Mesothelial cell of epicardium (in vitro differentiated cells): ENCODE results near the gene PATJ. TPM values are rescaled to one million over a fixed set of nuclear protein-coding genes. Genes with fewer than 3 reads are reported as not detected.
A peak's percentile ranks its signal among the peaks of the same experiment; 100 is the strongest.
"Not testable (repeated sequence)": the region's sequence is repeated elsewhere in the genome, so short reads cannot be mapped to it uniquely, and the experiment has no call there.

Experiments
- DNase-seq, 2 experiments: peaks; one replicate each; pipeline ENCODE4 v3.0.0; 2021; ENCODE audit warnings: low spot score in 2 of 2; ENCODE audit not compliant: unreplicated experiment in 2 of 2
- H3K27ac Mint-ChIP-seq: 2 replicates; pipeline ENCODE4 v1.8.0; 2021; ENCODE audit warnings: mixed read lengths
- H3K27me3 Mint-ChIP-seq: 2 replicates; pipeline ENCODE4 v1.8.0; 2021; ENCODE audit warnings: low read depth, mixed read lengths
- H3K36me3 Mint-ChIP-seq: 2 replicates; pipeline ENCODE4 v1.8.0; 2021; ENCODE audit warnings: mixed read lengths
- H3K4me1 Mint-ChIP-seq: 2 replicates; pipeline ENCODE4 v1.8.0; 2021; ENCODE audit warnings: mixed read lengths
- H3K4me3 Mint-ChIP-seq: 2 replicates; pipeline ENCODE4 v1.8.0; 2021; ENCODE audit warnings: mild to moderate bottlenecking, moderate library complexity, mixed read lengths
- H3K9me3 Mint-ChIP-seq: 2 replicates; pipeline ENCODE4 v1.8.0; 2021; ENCODE audit warnings: mixed read lengths
- total RNA-seq: library from RNA; stranded (reverse); gene quantifications from 3 replicates; pipeline ENCODE4 v1.2.1, GENCODE V29; 2021
- TF ChIP-seq, protein P1 (sequence below): fragments of 200-600 bp; sonication (generic); IDR thresholded peaks from one replicate; pipeline ENCODE4 v1.5.0; 2021; ENCODE audit warnings: antibody characterized with exemption; ENCODE audit not compliant: unreplicated experiment

PATJ gene
- total RNA-seq, 1 donor from 2014 or later = 129 TPM

DNA sequence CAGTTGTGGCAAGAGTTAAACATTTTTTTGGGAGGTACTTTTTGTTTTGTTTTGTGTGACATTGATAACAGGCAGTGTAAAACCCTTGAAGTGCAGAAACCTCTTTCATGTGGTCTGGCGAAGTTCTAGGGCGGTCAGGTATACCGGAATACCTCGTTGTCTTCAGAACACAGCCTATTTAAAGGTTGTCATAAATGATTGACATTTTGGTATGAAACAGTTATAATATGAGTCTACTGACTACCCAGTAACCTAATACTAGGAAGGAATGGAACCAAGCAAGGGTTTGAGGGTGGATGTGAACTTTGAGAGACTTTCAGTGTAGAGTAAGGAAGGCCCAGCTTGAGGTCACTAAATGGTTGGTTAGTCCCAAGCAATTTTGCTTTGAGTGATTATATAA lies 40.5 kb downstream of the PATJ start:
- no peaks in the 10 kb centered on the region for H3K9me3 Mint-ChIP-seq
- peaks cover 35% of the 10 kb centered on the region for H3K4me1 Mint-ChIP-seq
- TF ChIP-seq, protein P1, sequence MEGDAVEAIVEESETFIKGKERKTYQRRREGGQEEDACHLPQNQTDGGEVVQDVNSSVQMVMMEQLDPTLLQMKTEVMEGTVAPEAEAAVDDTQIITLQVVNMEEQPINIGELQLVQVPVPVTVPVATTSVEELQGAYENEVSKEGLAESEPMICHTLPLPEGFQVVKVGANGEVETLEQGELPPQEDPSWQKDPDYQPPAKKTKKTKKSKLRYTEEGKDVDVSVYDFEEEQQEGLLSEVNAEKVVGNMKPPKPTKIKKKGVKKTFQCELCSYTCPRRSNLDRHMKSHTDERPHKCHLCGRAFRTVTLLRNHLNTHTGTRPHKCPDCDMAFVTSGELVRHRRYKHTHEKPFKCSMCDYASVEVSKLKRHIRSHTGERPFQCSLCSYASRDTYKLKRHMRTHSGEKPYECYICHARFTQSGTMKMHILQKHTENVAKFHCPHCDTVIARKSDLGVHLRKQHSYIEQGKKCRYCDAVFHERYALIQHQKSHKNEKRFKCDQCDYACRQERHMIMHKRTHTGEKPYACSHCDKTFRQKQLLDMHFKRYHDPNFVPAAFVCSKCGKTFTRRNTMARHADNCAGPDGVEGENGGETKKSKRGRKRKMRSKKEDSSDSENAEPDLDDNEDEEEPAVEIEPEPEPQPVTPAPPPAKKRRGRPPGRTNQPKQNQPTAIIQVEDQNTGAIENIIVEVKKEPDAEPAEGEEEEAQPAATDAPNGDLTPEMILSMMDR = no peak
- peak overlapping the region; percentile 83 for H3K27ac Mint-ChIP-seq
- no peak for DNase-seq
- no peaks in the 10 kb centered on the region for H3K27me3 Mint-ChIP-seq
- no peak overlapping the region for H3K4me3 Mint-ChIP-seq
- H3K36me3 Mint-ChIP-seq = peaks cover 26% of the 10 kb centered on the region

DNA sequence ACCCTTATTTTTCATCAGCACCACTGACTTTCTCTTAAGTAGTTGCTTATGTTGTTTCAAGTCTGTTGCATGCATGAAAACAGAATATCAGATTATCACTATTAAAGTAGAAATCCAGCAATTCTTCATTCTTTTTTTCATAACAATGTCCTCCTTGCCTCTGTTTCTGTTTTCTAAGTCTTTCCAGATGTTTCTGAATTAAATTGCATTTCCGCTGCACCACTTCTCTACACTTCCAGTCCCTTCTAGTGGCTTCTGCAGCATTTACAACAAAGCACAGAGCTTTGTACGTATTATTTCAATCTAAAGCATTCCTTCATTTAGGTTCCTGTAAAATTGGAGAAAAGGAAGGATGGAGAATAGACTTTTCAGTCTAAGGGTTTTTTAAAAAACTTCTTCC lies 42.4 kb downstream of the PATJ start:
- Mint-ChIP-seq H3K9me3 (no peaks in the 10 kb centered on the region), H3K36me3 (peaks cover 23% of the 10 kb centered on the region), H3K4me1 (peaks cover 34% of the 10 kb centered on the region), H3K27me3 (no peaks in the 10 kb centered on the region), H3K4me3 (no peak overlapping the region), H3K27ac (no peak overlapping the region)
- TF ChIP-seq, protein P1 = no peak
- DNase-seq = no peak

DNA sequence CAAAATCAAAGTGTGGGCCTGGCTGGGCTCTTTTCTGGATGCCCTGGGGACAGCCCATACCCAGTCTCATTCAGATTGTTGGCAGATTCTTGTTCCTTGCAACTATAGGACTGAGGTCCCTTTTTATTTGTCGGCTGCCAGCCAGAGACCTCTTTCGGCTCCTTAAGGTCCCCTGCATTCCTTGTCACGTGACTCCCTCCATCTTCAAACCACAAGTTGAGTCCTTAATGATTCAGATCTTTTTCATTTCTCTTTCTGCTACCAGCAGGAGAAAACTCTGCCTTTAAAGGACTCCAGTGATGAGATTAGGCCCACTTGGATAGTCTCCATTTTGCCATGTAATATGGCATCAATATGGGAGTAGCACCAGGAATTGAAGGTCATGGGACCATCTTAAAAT lies 48.6 kb downstream of the PATJ start:
- Mint-ChIP-seq H3K4me3 (no peak overlapping the region), H3K9me3 (no peaks in the 10 kb centered on the region), H3K27me3 (no peaks in the 10 kb centered on the region), H3K27ac (no peak overlapping the region), H3K36me3 (peaks cover 25% of the 10 kb centered on the region), H3K4me1 (no peaks in the 10 kb centered on the region)
- DNase-seq = no peak
- TF ChIP-seq, protein P1 = no peak

DNA sequence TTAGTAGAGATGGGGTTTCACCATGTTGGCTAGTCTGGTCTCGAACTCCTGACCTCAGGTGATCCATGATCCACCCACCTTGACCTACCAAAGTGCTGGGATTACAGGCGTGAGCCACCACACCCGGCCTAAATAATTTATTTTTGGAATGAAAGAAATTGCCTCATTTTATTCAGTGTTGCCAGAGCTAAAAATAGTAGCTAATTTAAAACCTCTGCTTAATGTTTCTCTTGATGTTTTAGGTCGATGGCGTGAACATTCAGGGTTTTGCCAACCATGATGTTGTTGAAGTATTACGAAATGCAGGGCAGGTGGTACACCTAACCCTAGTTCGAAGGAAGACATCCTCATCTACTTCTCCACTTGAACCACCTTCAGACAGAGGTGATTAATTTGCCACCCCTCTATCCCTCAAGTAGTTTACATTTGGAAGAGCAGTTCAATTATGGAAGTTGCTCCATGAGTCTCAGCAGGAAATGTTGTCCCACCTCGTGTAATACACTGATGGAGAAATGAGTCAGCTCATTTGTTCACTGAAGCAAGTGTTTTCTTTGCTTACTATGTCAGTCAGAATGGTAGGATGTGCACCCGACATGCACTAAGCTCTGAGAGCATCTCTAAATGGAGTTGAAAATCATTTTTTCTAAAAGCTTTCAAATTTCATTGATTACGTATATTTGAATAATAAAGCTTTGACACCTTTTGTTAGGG lies 54.9 kb downstream of the PATJ start:
- TF ChIP-seq, protein P1 = no peak
- Mint-ChIP-seq H3K4me3 (no peak overlapping the region), H3K27me3 (no peaks in the 10 kb centered on the region), H3K36me3 (peaks cover 43% of the 10 kb centered on the region), H3K9me3 (peaks cover 8% of the 10 kb centered on the region), H3K27ac (no peak overlapping the region), H3K4me1 (no peaks in the 10 kb centered on the region)
- no peak for DNase-seq

DNA sequence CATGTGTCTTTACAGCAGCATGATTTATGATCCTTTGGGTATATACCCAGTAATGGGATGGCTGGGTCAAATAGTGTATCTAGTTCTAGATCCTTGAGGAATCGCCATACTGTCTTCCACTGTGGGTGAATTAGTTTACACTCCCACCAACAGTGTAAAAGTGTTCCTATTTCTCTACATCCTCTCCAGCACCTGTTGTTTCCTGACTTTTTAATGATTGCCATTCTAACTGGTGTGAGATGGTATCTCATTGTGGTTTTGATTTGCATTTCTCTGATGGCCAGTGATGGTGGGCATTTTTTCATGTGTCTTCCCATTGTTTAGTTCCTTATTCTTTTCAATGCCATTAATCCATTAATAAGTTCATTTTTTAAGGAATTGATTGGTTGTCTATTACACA lies 58.8 kb downstream of the PATJ start:
- H3K36me3 Mint-ChIP-seq = peaks cover 42% of the 10 kb centered on the region
- not testable (repeated sequence) for H3K27me3 Mint-ChIP-seq, H3K9me3 Mint-ChIP-seq, DNase-seq, H3K4me3 Mint-ChIP-seq, H3K27ac Mint-ChIP-seq
- H3K4me1 Mint-ChIP-seq = peaks cover 15% of the 10 kb centered on the region

DNA sequence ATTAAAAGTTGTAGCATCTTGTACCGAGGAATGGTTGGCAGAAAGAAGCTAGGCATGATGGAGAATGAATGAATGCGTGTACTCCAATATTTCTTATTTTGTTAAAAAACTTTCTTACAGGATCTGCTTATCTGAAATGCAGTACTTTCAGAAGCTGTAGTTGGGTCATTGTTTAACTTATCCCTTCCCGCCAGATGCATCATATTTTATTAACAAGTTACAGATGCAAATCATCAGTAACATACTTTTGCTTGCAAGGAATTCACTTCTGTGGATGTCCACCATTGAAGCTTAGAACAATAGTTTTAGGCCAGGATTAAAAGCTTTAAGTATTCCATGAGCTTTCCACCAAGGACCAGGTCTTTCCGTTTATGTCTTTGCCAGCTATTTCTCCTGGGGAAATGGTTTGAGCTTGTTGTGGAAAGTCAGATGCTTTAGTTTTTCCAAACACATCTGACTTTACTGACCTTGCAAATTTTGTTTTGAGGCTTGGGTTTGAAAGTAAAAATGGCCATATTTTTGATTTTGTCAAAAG lies 65.4 kb downstream of the PATJ start:
- peaks cover 14% of the 10 kb centered on the region for H3K36me3 Mint-ChIP-seq
- TF ChIP-seq, protein P1 = no peak

More for the DNA sequence above, 65.4 kb downstream of the PATJ start:
- peak overlapping the region; percentile 61 for H3K27ac Mint-ChIP-seq
- peaks cover 29% of the 10 kb centered on the region for H3K4me1 Mint-ChIP-seq
- no peak overlapping the region for H3K4me3 Mint-ChIP-seq
- DNase-seq = no peak
- H3K9me3 Mint-ChIP-seq = no peaks in the 10 kb centered on the region
- no peaks in the 10 kb centered on the region for H3K27me3 Mint-ChIP-seq
